HCT116 (cell line): Measurements from ENCODE around the gene ERCC6L. TPM values are rescaled to one million over a fixed set of nuclear protein-coding genes. Genes with fewer than 3 reads are reported as not detected.
A peak's percentile ranks its signal among the peaks of the same experiment; 100 is the strongest.

Experiments used
- ATAC-seq: fragments of 200-7000 bp; cut with Tn5 transposase; 2 replicates; pipeline ENCODE4 v1.9.1; 2020; ENCODE audit warnings: mild to moderate bottlenecking, moderate library complexity
- BruUV-seq: library from RNA; stranded (reverse); fragments of 400-500 nt; replicated peaks from 2 replicates; lab custom pipeline; 2021; lab: Mats Ljungman, UMichigan
- CTCF ChIA-PET: fragments of 300-600 bp; sonication (Branson Sonifier 250); formaldehyde crosslinking; loops from one replicate; lab custom pipeline; 2021; ENCODE audit warnings: antibody characterized with exemption; lab: Charles Lee
- POLR2A ChIA-PET: fragments of 300-600, 350-600 bp; sonication (Branson Sonifier 250); formaldehyde crosslinking; loops from one replicate; lab custom pipeline; 2021; ENCODE audit warnings: antibody characterized with exemption; lab: Charles Lee
- RAD21 ChIA-PET, 2 experiments: fragments of 300-600 bp; sonication (Branson Sonifier 250); formaldehyde crosslinking; loops; one replicate each; lab custom pipeline; 2023; ENCODE audit warnings: low total read pairs in 2 of 2; ENCODE audit not compliant: uncharacterized antibody in 2 of 2, unreplicated experiment in 2 of 2, low non-redundant PET in 1 of 2; lab: Charles Lee
- DNase-seq: peaks from one replicate; pipeline ENCODE4 v3.0.0-alpha.2; 2010; ENCODE audit warnings: low read depth, low spot score
- H2AFZ ChIP-seq: fragments of 200-600 bp; shearing (Covaris generic), sonication (generic); 2 replicates; pipeline ENCODE4 v1.6.1; 2017; ENCODE audit warnings: low read depth, mixed run types, mixed read lengths, antibody characterized with exemption, low read length; ENCODE audit not compliant: poor library complexity, severe bottlenecking
- H3K27ac ChIP-seq: 2 replicates; pipeline ENCODE4 v1.5.1; 2012; ENCODE audit warnings: low read depth, low read length
- H3K27me3 ChIP-seq: fragments of 200-600 bp; sonication (generic); 2 replicates; pipeline ENCODE4 v1.6.1; 2016; ENCODE audit warnings: mixed run types, low read length, mixed read lengths; ENCODE audit not compliant: insufficient read depth
- H3K36me3 ChIP-seq, 2 experiments: fragments of 200-500 bp in 1 of 2; fragments of 200-600 bp in 1 of 2; sonication (Bioruptor generic) in 1 of 2; sonication (generic) in 1 of 2; 2 replicates each; pipeline versions ENCODE4 v1.5.1 to v1.6.1; 2014 to 2016; ENCODE audit warnings: low read length in 2 of 2, inconsistent platforms in 1 of 2, mixed read lengths in 1 of 2, mixed run types in 1 of 2; ENCODE audit not compliant: insufficient read depth in 2 of 2, control insufficient read depth in 1 of 2
- H3K4me1 ChIP-seq, 2 experiments: fragments of 200-600 bp in 1 of 2; sonication (generic) in 1 of 2; 2 replicates each; pipeline versions ENCODE4 v1.5.1 to v1.6.1; 2012 to 2017; ENCODE audit warnings: low read length in 2 of 2, inconsistent platforms in 1 of 2, mild to moderate bottlenecking in 1 of 2, mixed read lengths in 1 of 2, mixed run types in 1 of 2, moderate library complexity in 1 of 2; ENCODE audit not compliant: insufficient read depth in 2 of 2, control insufficient read depth in 1 of 2
- H3K4me2 ChIP-seq: fragments of 200-600 bp; sonication (generic); 2 replicates; pipeline ENCODE4 v1.6.1; 2017; ENCODE audit warnings: mixed run types, low read length, mixed read lengths
- H3K4me3 ChIP-seq, 2 experiments: fragments of 200-600 bp in 1 of 2; sonication (generic) in 1 of 2; replicated peaks in 1 of 2; 2 replicates each; pipeline ENCODE4 v1.5.1; 2011 to 2016; ENCODE audit warnings: low read length in 2 of 2, control low read depth in 1 of 2, low read depth in 1 of 2, mild to moderate bottlenecking in 1 of 2, mixed read lengths in 1 of 2, mixed run types in 1 of 2
- H3K79me2 ChIP-seq: fragments of 200-600 bp; sonication (generic); 2 replicates; pipeline ENCODE4 v1.6.1; 2017; ENCODE audit warnings: mild to moderate bottlenecking, mixed run types, low read length, moderate library complexity, mixed read lengths; ENCODE audit not compliant: insufficient read depth
- H3K9ac ChIP-seq: fragments of 200-600 bp; sonication (generic); 2 replicates; pipeline ENCODE4 v1.6.1; 2016; ENCODE audit warnings: low read length, mixed read lengths
- H3K9me2 ChIP-seq: fragments of 200-600 bp; sonication (generic), shearing (Covaris generic); 2 replicates; pipeline ENCODE4 v1.6.1; 2017; ENCODE audit warnings: mixed run types, mild to moderate bottlenecking, moderate library complexity; ENCODE audit not compliant: insufficient read depth
- H3K9me3 ChIP-seq, 2 experiments: fragments of 200-500 bp in 1 of 2; fragments of 200-600 bp in 1 of 2; sonication (Bioruptor generic) in 1 of 2; sonication (generic) in 1 of 2; 2 replicates each; pipeline ENCODE4 v1.6.1; 2014 to 2017; ENCODE audit warnings: low read length in 2 of 2, mixed read lengths in 2 of 2, inconsistent platforms in 1 of 2, low read depth in 1 of 2, mild to moderate bottlenecking in 1 of 2, mixed run types in 1 of 2, moderate library complexity in 1 of 2; ENCODE audit not compliant: control insufficient read depth in 1 of 2, insufficient read depth in 1 of 2
- H4K20me1 ChIP-seq: fragments of 200-600 bp; sonication (generic), shearing (Covaris generic); 2 replicates; pipeline ENCODE4 v1.6.1; 2017; ENCODE audit warnings: mixed run types, mild to moderate bottlenecking, moderate library complexity; ENCODE audit not compliant: insufficient read depth
- ATF3 ChIP-seq: IDR thresholded peaks from 2 replicates; pipeline ENCODE4 v1.6.1; 2012
- CBX3 ChIP-seq: IDR thresholded peaks from 2 replicates; pipeline ENCODE4 v1.6.1; 2012; ENCODE audit warnings: low read depth
- CEBPB ChIP-seq: IDR thresholded peaks from 2 replicates; pipeline ENCODE4 v1.6.1; 2012; ENCODE audit warnings: low read depth
- CTCF ChIP-seq, 3 experiments: fragments of 200-600 bp in 1 of 3; sonication (generic) in 1 of 3; IDR thresholded peaks in 2 of 3; conservative IDR thresholded peaks in 1 of 3; 2 replicates each; pipeline ENCODE4 v1.5.1; 2012 to 2017; ENCODE audit warnings: low read depth in 2 of 3, low read length in 2 of 3, antibody characterized with exemption in 1 of 3, borderline replicate concordance in 1 of 3, control low read depth in 1 of 3, mild to moderate bottlenecking in 1 of 3, mixed read lengths in 1 of 3, mixed run types in 1 of 3, moderate library complexity in 1 of 3; ENCODE audit not compliant: insufficient read depth in 1 of 3
- EGR1 ChIP-seq: IDR thresholded peaks from 2 replicates; pipeline ENCODE4 v1.6.1; 2012; ENCODE audit warnings: low read depth
- ELF1 ChIP-seq: IDR thresholded peaks from 2 replicates; pipeline ENCODE4 v1.6.1; 2012; ENCODE audit warnings: low read depth, borderline replicate concordance
- EZH2phosphoT487 ChIP-seq: fragments of 200-600 bp; IDR thresholded peaks from 2 replicates; pipeline ENCODE4 v1.6.1; 2018; ENCODE audit warnings: antibody characterized with exemption, borderline replicate concordance
- FOSL1 ChIP-seq: IDR thresholded peaks from 2 replicates; pipeline ENCODE4 v1.6.1; 2012; ENCODE audit warnings: low read depth
- MAX ChIP-seq: IDR thresholded peaks from 2 replicates; pipeline ENCODE4 v1.6.1; 2012
- POLR2A ChIP-seq: IDR thresholded peaks from 2 replicates; pipeline ENCODE4 v1.7.0; 2011; ENCODE audit warnings: borderline replicate concordance; ENCODE audit not compliant: insufficient read depth, insufficient read length; ENCODE audit errors: extremely low read depth
- RAD21 ChIP-seq: IDR thresholded peaks from 2 replicates; pipeline ENCODE4 v1.6.1; 2012; ENCODE audit warnings: low read depth, mild to moderate bottlenecking
- SRF ChIP-seq: IDR thresholded peaks from 2 replicates; pipeline ENCODE4 v1.6.1; 2012; ENCODE audit warnings: low read depth
- TCF7L2 ChIP-seq: IDR thresholded peaks from 2 replicates; pipeline ENCODE4 v1.7.0; 2011; ENCODE audit warnings: borderline replicate concordance, inconsistent platforms; ENCODE audit not compliant: insufficient read depth, insufficient read length; ENCODE audit errors: extremely low read depth
- ZBTB33 ChIP-seq: IDR thresholded peaks from 2 replicates; pipeline ENCODE4 v1.6.1; 2011; ENCODE audit warnings: mild to moderate bottlenecking, low read length, moderate library complexity; ENCODE audit not compliant: insufficient replicate concordance; ENCODE audit errors: extremely low read depth
- ZFX ChIP-seq: fragments of 450-650 bp; IDR thresholded peaks from 2 replicates; pipeline ENCODE4 v1.6.1; 2017
- ZNF274 ChIP-seq: fragments of 200-500 bp; sonication (Bioruptor generic); IDR thresholded peaks from 2 replicates; pipeline ENCODE4 v1.6.1; 2014; ENCODE audit warnings: mild to moderate bottlenecking, low read depth, low read length, inconsistent platforms
- intact Hi-C: fragments of 100-400 bp; cut with micrococcal nuclease; formaldehyde crosslinking; loops from 2 replicates; pipeline ENCODE4 v1.10.0; 2022
- total RNA-seq: library from RNA; stranded (reverse); gene quantifications from one replicate; pipeline ENCODE4 v1.2.1, GENCODE V29; 2021; ENCODE audit not compliant: unreplicated experiment

The ERCC6L gene
- total RNA-seq, 1 experiment from 2014 or later = 12.5 TPM

- RAD21 ChIA-PET = no interaction called here
- peak overlapping the region; percentile 32 for H3K4me2 ChIP-seq
- peaks cover 55% of the 10 kb centered on the region for H3K79me2 ChIP-seq
- no peak overlapping the region for H2AFZ ChIP-seq
- no peaks in the 10 kb centered on the region for H3K9me3 ChIP-seq
- H3K9ac ChIP-seq = no peak overlapping the region
- ATAC-seq = no peak
- H3K4me3 ChIP-seq = no peak overlapping the region
- H4K20me1 ChIP-seq = peaks cover 18% of the 10 kb centered on the region; the same call in 1 of the 2 replicates
- no peaks in the 10 kb centered on the region for H3K9me2 ChIP-seq
- TF ChIP-seq ATF3 (no peak), ZFX (no peak), FOSL1 (no peak), CBX3 (no peak), ELF1 (no peak)
- TF ChIP-seq, all 23 proteins: peak for 0
- Histone ChIP-seq H3K36me3 (peaks cover 21 to 50% of the 10 kb centered on the region in 2 experiments), H3K27ac (0 out of 2 replicates have a peak overlapping the region, but pooled peaks have one; percentile 0), H3K4me1 (peaks cover 0 to 62% of the 10 kb centered on the region in 2 experiments; a peak in 3 of 4 replicates), H3K27me3 (no peaks in the 10 kb centered on the region)
- POLR2A ChIA-PET = no interaction called here
- no peak for DNase-seq
- CTCF ChIA-PET = no interaction called here
- no TSS peak for BruUV-seq
- intact Hi-C loops = no loop called here
Measured at GRCh38 chrX:72274526-72274925, 35.7 kb upstream of the ERCC6L start.

- Histone ChIP-seq H3K79me2 (peaks cover 55% of the 10 kb centered on the region), H3K36me3 (peaks cover 22 to 50% of the 10 kb centered on the region in 2 experiments), H3K9me3 (no peaks in the 10 kb centered on the region), H3K9me2 (no peaks in the 10 kb centered on the region), H3K27me3 (no peaks in the 10 kb centered on the region), H2AFZ (no peak overlapping the region), H3K4me1 (peaks cover 0 to 62% of the 10 kb centered on the region in 2 experiments; a peak in 3 of 4 replicates), H4K20me1 (peaks cover 18% of the 10 kb centered on the region; the same call in 1 of the 2 replicates), H3K27ac (no peak overlapping the region), H3K4me2 (peak overlapping the region; percentile 32; the same call in 1 of the 2 replicates), H3K4me3 (no peak overlapping the region), H3K9ac (no peak overlapping the region)
- DNase-seq (no peak), ATAC-seq (no peak)
- RAD21 ChIA-PET = no interaction called here
- CTCF ChIA-PET = no interaction called here
- POLR2A ChIA-PET = no interaction called here
- no TSS peak for BruUV-seq
- intact Hi-C loops = no loop called here
- TF ChIP-seq RAD21 = no peak
- no peak for TF ChIP-seq ZBTB33
- no peak for TF ChIP-seq FOSL1
- no peak for TF ChIP-seq EZH2phosphoT487
- TF ChIP-seq CBX3 = no peak
- no peak for TF ChIP-seq POLR2A
- TF ChIP-seq SRF = no peak
- TF ChIP-seq EGR1 = no peak
- no peak for TF ChIP-seq ELF1
- TF ChIP-seq MAX = no peak
- no peak for TF ChIP-seq ZNF274
- no peak for TF ChIP-seq TCF7L2
- TF ChIP-seq ATF3 = no peak
- no peak for TF ChIP-seq CTCF (IDR thresholded peaks at IDR 0.05 in 2 of 3, conservative IDR thresholded peaks at IDR 0.05 in 1 of 3; ENCODE audit: borderline replicate concordance in 1 of 3, insufficient read depth in 1 of 3, low read depth in 2 of 3, low read length in 2 of 3)
- TF ChIP-seq CEBPB = no peak
Measured at GRCh38 chrX:72273718-72274117, 34.9 kb upstream of the ERCC6L start.
